Measurements from ENCODE around the gene DNAH8.

Gene DNAH8

GRCh38 chr6:39029156-39030011 is 314.3 kb downstream of the DNAH8 start:
- peak; percentile 25 for DNase-seq

- DNase-seq = no peak
Measured at GRCh38 chr6:39035681-39036080, 320.6 kb downstream of the DNAH8 start.

GRCh38 chr6:39037082-39037508 is 322.0 kb downstream of the DNAH8 start:
- DNase-seq = no peak

GRCh38 chr6:39037707-39038106 is 322.6 kb downstream of the DNAH8 start:
- no peak for DNase-seq

- DNase-seq = no peak
Measured at GRCh38 chr6:39040080-39040673, 325.1 kb downstream of the DNAH8 start.

DNA sequence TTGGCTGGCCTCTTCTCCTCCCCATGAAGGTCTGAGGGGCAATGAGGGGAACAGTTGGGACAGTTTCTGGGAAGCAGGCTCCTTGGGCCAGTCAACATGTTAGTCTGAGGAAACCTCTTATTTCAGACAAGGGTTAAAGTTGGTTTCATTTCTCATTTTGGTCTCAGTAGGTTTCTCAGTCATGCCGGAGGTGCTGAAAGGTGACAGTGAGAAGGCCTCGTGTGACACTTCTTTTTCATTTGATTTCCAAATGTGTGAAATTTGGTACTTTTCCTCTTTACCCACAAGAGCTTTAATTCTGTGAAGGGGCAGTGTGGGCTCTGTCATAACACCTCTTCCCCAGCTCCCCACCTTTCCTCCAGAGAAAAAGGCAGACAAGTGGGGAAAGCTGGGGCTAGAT is 326.0 kb downstream of the DNAH8 start:
- DNase-seq = no peak

GRCh38 chr6:39043776-39044175 is 328.7 kb downstream of the DNAH8 start:
- no peak for DNase-seq

- no peak for DNase-seq
Measured at GRCh38 chr6:39044181-39044580, 329.1 kb downstream of the DNAH8 start.

GRCh38 chr6:39047434-39048327 is 332.6 kb downstream of the DNAH8 start:
- no peak for DNase-seq

GRCh38 chr6:39048481-39049399 is 333.6 kb downstream of the DNAH8 start, which contains the start of gene GLP1R:
Gene GLP1R, plus strand, starts transcription at chr6:39048781. Its CDS starts 60 bp downstream, at chr6:39048841.
- DNase-seq = peak; percentile 20

DNA sequence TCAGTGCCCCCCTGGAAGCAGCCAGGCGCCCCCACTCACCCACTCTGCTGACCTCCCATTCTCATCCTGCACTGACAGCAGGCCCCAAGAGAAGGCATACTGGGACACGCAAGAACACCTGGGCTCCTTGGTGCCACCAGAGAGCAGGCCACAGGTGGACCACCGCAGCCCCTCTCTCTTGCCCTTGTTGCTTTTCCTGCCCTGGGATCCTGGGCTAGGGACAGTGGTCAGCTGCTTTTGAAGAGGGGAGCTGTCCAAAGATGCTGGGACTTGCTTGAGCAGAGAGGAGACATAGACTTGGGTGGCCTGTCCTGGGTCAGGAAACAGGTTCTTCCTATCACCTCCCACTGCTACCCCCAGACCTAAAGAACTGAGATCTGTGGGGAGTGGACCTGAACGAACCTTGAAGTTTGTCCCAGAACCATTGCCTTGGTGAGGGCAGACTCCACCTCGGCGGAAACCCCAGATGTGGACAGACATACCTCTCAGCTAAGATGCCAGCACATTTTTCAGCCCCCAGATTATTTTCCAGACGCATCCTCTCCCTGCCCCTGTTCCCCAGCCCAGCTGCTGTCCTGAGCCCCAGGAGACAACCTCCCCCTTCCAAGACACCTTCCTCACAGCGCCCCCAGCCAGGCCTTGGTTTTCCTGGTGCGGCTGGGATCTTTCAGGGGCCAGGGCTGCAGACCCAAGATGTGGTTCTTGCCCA is 334.6 kb downstream of the DNAH8 start:
- DNase-seq = no peak

DNA sequence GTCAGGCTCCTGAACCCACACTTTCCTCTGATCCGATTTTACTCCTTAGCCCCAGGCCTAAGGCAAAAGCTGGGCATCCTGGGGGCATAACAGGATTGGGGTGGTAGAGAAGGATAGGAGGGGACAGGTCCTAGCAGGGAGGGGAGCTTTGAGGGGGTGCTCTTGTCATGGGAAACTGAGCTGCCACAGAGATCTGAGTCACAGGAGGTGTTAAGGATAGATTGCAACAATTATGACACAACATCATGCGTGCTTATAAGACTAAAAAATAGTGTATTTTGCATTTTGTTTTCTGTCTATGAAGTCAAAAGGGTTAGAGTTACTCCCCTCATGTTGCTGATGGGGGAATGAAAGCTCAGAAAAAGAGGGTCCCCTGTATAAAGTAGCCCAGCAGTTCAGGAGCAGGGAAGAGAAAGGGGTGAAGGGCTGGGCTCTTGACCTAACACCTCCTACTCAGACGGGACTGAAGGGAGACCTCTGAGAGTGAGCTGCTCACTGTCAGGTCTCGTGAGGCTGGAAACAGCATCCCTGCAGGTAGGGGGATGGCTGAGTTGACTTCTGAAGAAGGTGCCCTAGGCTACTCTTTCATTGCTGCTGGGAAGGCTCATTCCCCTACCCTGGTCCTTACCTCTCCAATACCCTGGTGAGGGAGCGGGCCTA is 335.5 kb downstream of the DNAH8 start:
- no peak for DNase-seq

GRCh38 chr6:39051399-39052122 is 336.4 kb downstream of the DNAH8 start:
- no peak for DNase-seq

DNA sequence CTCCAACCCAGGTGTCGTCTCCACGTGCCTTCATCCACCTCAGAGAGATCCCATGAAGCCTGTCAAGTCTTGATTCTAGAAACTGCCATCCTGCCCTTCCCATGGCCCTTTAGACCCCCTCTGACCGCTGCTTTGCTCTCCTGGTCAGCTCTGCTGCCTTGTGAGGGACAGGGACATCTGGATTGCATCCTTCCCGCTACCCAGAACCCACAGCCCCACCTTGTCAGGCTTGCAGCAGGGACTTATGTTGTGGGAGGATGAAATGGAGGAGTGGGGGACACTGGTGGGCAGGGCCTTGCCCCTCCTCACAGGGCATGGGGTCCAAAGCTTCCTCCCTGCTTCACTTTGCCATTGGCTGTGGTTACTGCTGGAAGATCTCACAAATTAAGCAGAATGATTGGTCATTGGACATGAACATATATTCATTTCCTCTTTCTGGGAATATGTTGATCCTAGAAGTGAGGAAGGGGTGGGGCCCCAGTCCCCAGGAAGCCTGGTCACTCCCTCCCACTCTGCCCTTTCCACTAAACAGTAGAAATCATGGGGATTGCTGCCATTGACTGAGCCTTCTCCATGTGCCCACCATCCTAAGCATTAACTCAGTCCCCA is 338.0 kb downstream of the DNAH8 start:
- no peak for DNase-seq

- no peak for DNase-seq
Measured at GRCh38 chr6:39053854-39054576, 338.9 kb downstream of the DNAH8 start.

DNA sequence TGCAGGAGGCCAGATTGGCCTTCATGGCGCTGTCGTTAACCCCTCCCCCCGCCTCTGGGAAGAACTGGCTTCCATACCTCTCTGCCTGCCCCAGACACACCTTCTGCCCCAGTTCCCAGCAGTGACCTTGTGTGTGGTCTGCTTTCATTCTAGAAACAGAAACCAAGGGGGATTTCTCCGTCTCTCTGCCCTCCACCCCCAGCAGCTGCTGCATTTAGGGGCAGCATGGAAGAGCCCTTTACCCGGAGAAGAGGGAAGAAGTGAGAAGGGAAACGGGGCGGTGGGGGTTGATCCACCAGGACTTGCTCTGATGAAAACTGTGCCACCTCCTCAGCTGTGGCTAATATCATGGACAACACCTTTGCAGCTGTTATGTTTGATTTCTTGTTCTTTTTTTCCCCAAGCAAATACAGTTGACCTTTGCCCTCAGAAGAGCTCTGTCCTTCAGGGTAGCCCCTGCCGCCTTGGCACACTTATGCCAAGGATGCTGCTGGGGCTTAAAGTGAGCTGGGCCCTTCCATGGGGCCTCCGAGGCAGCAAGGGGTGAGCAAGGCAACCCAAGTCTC is 339.5 kb downstream of the DNAH8 start:
- no peak for DNase-seq

GRCh38 chr6:39055661-39056060 is 340.6 kb downstream of the DNAH8 start:
- no peak for DNase-seq

GRCh38 chr6:39056191-39056590 is 341.1 kb downstream of the DNAH8 start:
- no peak for DNase-seq

- no peak for DNase-seq
Measured at GRCh38 chr6:39056681-39057080, 341.6 kb downstream of the DNAH8 start.
